HCEC 1CT (cell line): ENCODE data around the gene KCNMA1.
"Not testable (repeated sequence)": the region's sequence is repeated elsewhere in the genome, so short reads cannot be mapped to it uniquely, and the experiment has no call there.

Experiments used
- DNase-seq: peaks from one replicate; pipeline ENCODE4 v3.0.0-alpha.2; 2017

Gene KCNMA1

GRCh38 chr10:77527839-77528238 lies 109.8 kb downstream of the KCNMA1 start:
- DNase-seq, result no peak

GRCh38 chr10:77526868-77527617 lies 110.6 kb downstream of the KCNMA1 start:
- no peak for DNase-seq

GRCh38 chr10:77524281-77524711 lies 113.3 kb downstream of the KCNMA1 start:
- peak; percentile 70 for DNase-seq

GRCh38 chr10:77522268-77522809 lies 115.3 kb downstream of the KCNMA1 start:
- DNase-seq, result no peak

- no peak for DNase-seq
Observed at GRCh38 chr10:77520995-77521394, 116.6 kb downstream of the KCNMA1 start.

GRCh38 chr10:77520290-77520689 lies 117.3 kb downstream of the KCNMA1 start:
- no peak for DNase-seq

- DNase-seq, result not testable (repeated sequence)
Observed at GRCh38 chr10:77519791-77520190, 117.8 kb downstream of the KCNMA1 start.

GRCh38 chr10:77518910-77519274 lies 118.7 kb downstream of the KCNMA1 start:
- no peak for DNase-seq

- DNase-seq, result no peak
Observed at GRCh38 chr10:77518241-77518909, 119.2 kb downstream of the KCNMA1 start.

- DNase-seq, result no peak
Observed at GRCh38 chr10:77516575-77516974, 121.0 kb downstream of the KCNMA1 start.

GRCh38 chr10:77514870-77515269 lies 122.7 kb downstream of the KCNMA1 start:
- DNase-seq, result no peak

GRCh38 chr10:77513781-77514331 lies 123.8 kb downstream of the KCNMA1 start:
- DNase-seq, result peak; percentile 78

GRCh38 chr10:77513220-77513619 lies 124.4 kb downstream of the KCNMA1 start:
- no peak for DNase-seq

- peak; percentile 31 for DNase-seq
Observed at GRCh38 chr10:77512219-77512578, 125.4 kb downstream of the KCNMA1 start.

GRCh38 chr10:77511498-77512218 lies 126.0 kb downstream of the KCNMA1 start:
- DNase-seq, result no peak

- DNase-seq, result no peak
Observed at GRCh38 chr10:77510695-77511094, 126.9 kb downstream of the KCNMA1 start.

- DNase-seq, result no peak
Observed at GRCh38 chr10:77510294-77510693, 127.3 kb downstream of the KCNMA1 start.

- DNase-seq, result no peak
Observed at GRCh38 chr10:77509391-77509790, 128.2 kb downstream of the KCNMA1 start.

GRCh38 chr10:77507291-77507880 lies 130.2 kb downstream of the KCNMA1 start:
- no peak for DNase-seq

GRCh38 chr10:77506517-77507200 lies 130.9 kb downstream of the KCNMA1 start:
- DNase-seq, result peak; percentile 44

- DNase-seq, result peak; percentile 95
Observed at GRCh38 chr10:77505431-77506334, 131.9 kb downstream of the KCNMA1 start.
